ENCODE data around the gene CTNNA3.

The CTNNA3 gene

GRCh38 chr10:65940105-65940504, 1755.9 kb downstream of the CTNNA3 start:
- Histone ChIP-seq H3K4me1 (ENCODE audit: control insufficient read depth, insufficient read depth, low read length, poor library complexity, severe bottlenecking) (no peaks in the 10 kb centered on the region), H3K9me3 (ENCODE audit: control insufficient read depth, low read length) (no peaks in the 10 kb centered on the region), H3K27ac (ENCODE audit: low read depth, low read length, severe bottlenecking) (no peak overlapping the region), H3K36me3 (ENCODE audit: control insufficient read depth, insufficient read depth, low read length) (no peaks in the 10 kb centered on the region), H3K4me3 (ENCODE audit: extremely low read depth, insufficient read depth, low read length, poor library complexity, severe bottlenecking) (no peak overlapping the region)

GRCh38 chr10:65931291-65932070, 1764.5 kb downstream of the CTNNA3 start:
- H3K4me1 ChIP-seq (ENCODE audit: control insufficient read depth, insufficient read depth, low read length, poor library complexity, severe bottlenecking): no peaks in the 10 kb centered on the region
- H3K36me3 ChIP-seq (ENCODE audit: control insufficient read depth, insufficient read depth, low read length): no peaks in the 10 kb centered on the region
- H3K27ac ChIP-seq (ENCODE audit: low read depth, low read length, severe bottlenecking): no peak overlapping the region
- no peaks in the 10 kb centered on the region for H3K9me3 ChIP-seq (ENCODE audit: control insufficient read depth, low read length)
- 86 to 95% methylated on average over 2 to 3 of the region's 5 CpGs for WGBS, 2 experiments (ENCODE audit: insufficient coverage in 2 of 2)
- no peak overlapping the region for H3K4me3 ChIP-seq (ENCODE audit: extremely low read depth, insufficient read depth, low read length, poor library complexity, severe bottlenecking)

- H3K4me3 ChIP-seq (ENCODE audit: extremely low read depth, insufficient read depth, low read length, poor library complexity, severe bottlenecking): no peak overlapping the region
- H3K4me1 ChIP-seq (ENCODE audit: control insufficient read depth, insufficient read depth, low read length, poor library complexity, severe bottlenecking): no peaks in the 10 kb centered on the region
- WGBS, 2 experiments (ENCODE audit: insufficient coverage in 2 of 2): 33 to 67% methylated on average over 1 of the region's 1 CpG
- H3K36me3 ChIP-seq (ENCODE audit: control insufficient read depth, insufficient read depth, low read length): no peaks in the 10 kb centered on the region
- no peaks in the 10 kb centered on the region for H3K9me3 ChIP-seq (ENCODE audit: control insufficient read depth, low read length)
- H3K27ac ChIP-seq (ENCODE audit: low read depth, low read length, severe bottlenecking): no peak overlapping the region
These were observed 1784.7 kb downstream of the CTNNA3 start for GRCh38 chr10:65911151-65911835.

- WGBS, 2 experiments (ENCODE audit: insufficient coverage in 2 of 2): 85 to 92% methylated on average over 2 of the region's 4 CpGs
- Histone ChIP-seq H3K27ac (ENCODE audit: low read depth, low read length, severe bottlenecking) (no peak overlapping the region), H3K4me3 (ENCODE audit: extremely low read depth, insufficient read depth, low read length, poor library complexity, severe bottlenecking) (no peak overlapping the region), H3K9me3 (ENCODE audit: control insufficient read depth, low read length) (no peaks in the 10 kb centered on the region), H3K4me1 (ENCODE audit: control insufficient read depth, insufficient read depth, low read length, poor library complexity, severe bottlenecking) (no peaks in the 10 kb centered on the region), H3K36me3 (ENCODE audit: control insufficient read depth, insufficient read depth, low read length) (no peaks in the 10 kb centered on the region)
These were observed 1785.8 kb downstream of the CTNNA3 start for GRCh38 chr10:65910209-65910608.

- no peaks in the 10 kb centered on the region for H3K4me1 ChIP-seq (ENCODE audit: control insufficient read depth, insufficient read depth, low read length, poor library complexity, severe bottlenecking)
- 82 to 87% methylated on average over 7 to 8 of the region's 8 CpGs for WGBS, 2 experiments (ENCODE audit: insufficient coverage in 2 of 2)
- H3K36me3 ChIP-seq (ENCODE audit: control insufficient read depth, insufficient read depth, low read length): no peaks in the 10 kb centered on the region
- H3K9me3 ChIP-seq (ENCODE audit: control insufficient read depth, low read length): no peaks in the 10 kb centered on the region
- no peak overlapping the region for H3K27ac ChIP-seq (ENCODE audit: low read depth, low read length, severe bottlenecking)
- no peak overlapping the region for H3K4me3 ChIP-seq (ENCODE audit: extremely low read depth, insufficient read depth, low read length, poor library complexity, severe bottlenecking)
These were observed 1788.7 kb downstream of the CTNNA3 start for GRCh38 chr10:65907199-65907712.

- H3K9me3 ChIP-seq (ENCODE audit: control insufficient read depth, low read length): no peaks in the 10 kb centered on the region
- no peak overlapping the region for H3K27ac ChIP-seq (ENCODE audit: low read depth, low read length, severe bottlenecking)
- H3K4me1 ChIP-seq (ENCODE audit: control insufficient read depth, insufficient read depth, low read length, poor library complexity, severe bottlenecking): no peaks in the 10 kb centered on the region
- 90 to 95% methylated on average over 2 to 4 of the region's 4 CpGs for WGBS, 2 experiments (ENCODE audit: insufficient coverage in 2 of 2)
- no peak overlapping the region for H3K4me3 ChIP-seq (ENCODE audit: extremely low read depth, insufficient read depth, low read length, poor library complexity, severe bottlenecking)
- no peaks in the 10 kb centered on the region for H3K36me3 ChIP-seq (ENCODE audit: control insufficient read depth, insufficient read depth, low read length)
These were observed 1792.4 kb downstream of the CTNNA3 start for GRCh38 chr10:65903620-65904019.

- 98 to 100% methylated on average over 1 to 3 of the region's 7 CpGs for WGBS, 2 experiments (ENCODE audit: insufficient coverage in 2 of 2)
These were observed 1795.7 kb downstream of the CTNNA3 start for GRCh38 chr10:65900271-65900670.

GRCh38 chr10:65898055-65898454, 1797.9 kb downstream of the CTNNA3 start:
- Histone ChIP-seq H3K4me3 (ENCODE audit: extremely low read depth, insufficient read depth, low read length, poor library complexity, severe bottlenecking) (no peak overlapping the region), H3K4me1 (ENCODE audit: control insufficient read depth, insufficient read depth, low read length, poor library complexity, severe bottlenecking) (no peaks in the 10 kb centered on the region), H3K36me3 (ENCODE audit: control insufficient read depth, insufficient read depth, low read length) (no peaks in the 10 kb centered on the region), H3K9me3 (ENCODE audit: control insufficient read depth, low read length) (no peaks in the 10 kb centered on the region), H3K27ac (ENCODE audit: low read depth, low read length, severe bottlenecking) (no peak overlapping the region)
- no CpG with 5 or more reads among the region's 1 CpG for WGBS, 2 experiments (ENCODE audit: insufficient coverage in 2 of 2)

More at GRCh38 chr10:65900271-65900670, 1795.7 kb downstream of the CTNNA3 start:
- Histone ChIP-seq H3K4me1 (ENCODE audit: control insufficient read depth, insufficient read depth, low read length, poor library complexity, severe bottlenecking) (no peaks in the 10 kb centered on the region), H3K36me3 (ENCODE audit: control insufficient read depth, insufficient read depth, low read length) (no peaks in the 10 kb centered on the region), H3K4me3 (ENCODE audit: extremely low read depth, insufficient read depth, low read length, poor library complexity, severe bottlenecking) (no peak overlapping the region), H3K27ac (ENCODE audit: low read depth, low read length, severe bottlenecking) (no peak overlapping the region), H3K9me3 (ENCODE audit: control insufficient read depth, low read length) (no peaks in the 10 kb centered on the region)

- Histone ChIP-seq H3K36me3 (ENCODE audit: control insufficient read depth, insufficient read depth, low read length) (no peaks in the 10 kb centered on the region), H3K4me1 (ENCODE audit: control insufficient read depth, insufficient read depth, low read length, poor library complexity, severe bottlenecking) (no peaks in the 10 kb centered on the region), H3K9me3 (ENCODE audit: control insufficient read depth, low read length) (no peaks in the 10 kb centered on the region), H3K4me3 (ENCODE audit: extremely low read depth, insufficient read depth, low read length, poor library complexity, severe bottlenecking) (no peak overlapping the region), H3K27ac (ENCODE audit: low read depth, low read length, severe bottlenecking) (no peak overlapping the region)
- WGBS, 2 experiments (ENCODE audit: insufficient coverage in 2 of 2): 88 to 93% methylated on average over 2 to 4 of the region's 7 CpGs
These were observed 1801.0 kb downstream of the CTNNA3 start for GRCh38 chr10:65894961-65895360.

GRCh38 chr10:65894379-65894778, 1801.6 kb downstream of the CTNNA3 start:
- no peaks in the 10 kb centered on the region for H3K4me1 ChIP-seq (ENCODE audit: control insufficient read depth, insufficient read depth, low read length, poor library complexity, severe bottlenecking)
- 93 to 100% methylated on average over 2 of the region's 4 CpGs for WGBS, 2 experiments (ENCODE audit: insufficient coverage in 2 of 2)
- H3K9me3 ChIP-seq (ENCODE audit: control insufficient read depth, low read length): no peaks in the 10 kb centered on the region
- H3K27ac ChIP-seq (ENCODE audit: low read depth, low read length, severe bottlenecking): no peak overlapping the region
- no peaks in the 10 kb centered on the region for H3K36me3 ChIP-seq (ENCODE audit: control insufficient read depth, insufficient read depth, low read length)
- H3K4me3 ChIP-seq (ENCODE audit: extremely low read depth, insufficient read depth, low read length, poor library complexity, severe bottlenecking): no peak overlapping the region

GRCh38 chr10:65893676-65894075, 1802.3 kb downstream of the CTNNA3 start:
- Histone ChIP-seq H3K9me3 (ENCODE audit: control insufficient read depth, low read length) (no peaks in the 10 kb centered on the region), H3K4me1 (ENCODE audit: control insufficient read depth, insufficient read depth, low read length, poor library complexity, severe bottlenecking) (no peaks in the 10 kb centered on the region), H3K4me3 (ENCODE audit: extremely low read depth, insufficient read depth, low read length, poor library complexity, severe bottlenecking) (no peak overlapping the region), H3K27ac (ENCODE audit: low read depth, low read length, severe bottlenecking) (no peak overlapping the region), H3K36me3 (ENCODE audit: control insufficient read depth, insufficient read depth, low read length) (no peaks in the 10 kb centered on the region)
- WGBS, 2 experiments (ENCODE audit: insufficient coverage in 2 of 2): 90% methylated on average over 2 of the region's 3 CpGs; no CpG with 5 or more reads in 1 of the 2 experiments

All from mesodermal cell (in vitro differentiated cells).